ENCODE results near the gene DIP2C.
"Not testable (repeated sequence)": the region's sequence is repeated elsewhere in the genome, so short reads cannot be mapped to it uniquely, and the experiment has no call there.

The DIP2C gene

GRCh38 chr10:479706-480497 is 209.6 kb downstream of the DIP2C start:
- DNase-seq (ENCODE audit: low read depth): not testable (repeated sequence)

- no peak for DNase-seq (ENCODE audit: low read depth)
Observed at GRCh38 chr10:478471-479245, 210.8 kb downstream of the DIP2C start.

GRCh38 chr10:477620-478019 is 211.8 kb downstream of the DIP2C start:
- DNase-seq (ENCODE audit: low read depth): no peak

DNA sequence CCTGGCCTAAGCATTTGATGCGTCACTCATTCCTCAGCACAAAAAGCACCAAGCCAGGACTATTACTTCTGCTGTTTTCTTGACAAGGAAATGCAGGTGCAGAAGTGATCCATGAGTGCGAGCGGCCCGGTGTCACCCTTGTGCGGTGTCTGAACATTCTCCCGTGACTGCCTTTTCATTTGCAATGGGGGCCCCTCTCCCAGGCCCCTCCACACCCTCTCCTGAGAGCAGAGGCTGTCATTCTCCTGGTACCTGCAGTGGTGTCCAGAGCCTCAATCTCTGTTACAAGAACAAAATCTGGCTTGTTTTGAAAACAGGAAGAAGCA is 213.1 kb downstream of the DIP2C start:
- DNase-seq (ENCODE audit: low read depth): no peak

- no peak for DNase-seq (ENCODE audit: low read depth)
Observed at GRCh38 chr10:475709-476454, 213.6 kb downstream of the DIP2C start.

- DNase-seq (ENCODE audit: low read depth): no peak
Observed at GRCh38 chr10:474946-475345, 214.5 kb downstream of the DIP2C start.

DNA sequence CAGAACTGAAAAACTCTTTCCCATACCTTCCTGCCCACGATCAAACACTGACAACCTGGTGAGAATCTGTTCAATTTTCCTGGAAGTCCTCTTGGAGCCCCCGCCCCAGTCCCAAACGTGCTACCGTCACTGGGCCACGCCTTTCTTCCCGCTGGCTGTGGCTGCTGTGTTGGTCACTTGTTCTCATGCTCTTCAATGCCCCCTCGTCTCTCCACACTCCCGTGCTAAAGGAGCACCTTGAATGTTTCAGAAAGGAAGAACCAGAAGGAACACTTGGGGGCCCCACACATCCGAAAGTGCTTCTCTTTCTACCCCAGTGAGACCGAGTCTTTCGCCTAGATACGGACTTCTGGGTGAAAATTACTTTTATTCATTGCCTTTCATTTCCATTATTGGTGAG is 215.1 kb downstream of the DIP2C start:
- no peak for DNase-seq (ENCODE audit: low read depth)

DNA sequence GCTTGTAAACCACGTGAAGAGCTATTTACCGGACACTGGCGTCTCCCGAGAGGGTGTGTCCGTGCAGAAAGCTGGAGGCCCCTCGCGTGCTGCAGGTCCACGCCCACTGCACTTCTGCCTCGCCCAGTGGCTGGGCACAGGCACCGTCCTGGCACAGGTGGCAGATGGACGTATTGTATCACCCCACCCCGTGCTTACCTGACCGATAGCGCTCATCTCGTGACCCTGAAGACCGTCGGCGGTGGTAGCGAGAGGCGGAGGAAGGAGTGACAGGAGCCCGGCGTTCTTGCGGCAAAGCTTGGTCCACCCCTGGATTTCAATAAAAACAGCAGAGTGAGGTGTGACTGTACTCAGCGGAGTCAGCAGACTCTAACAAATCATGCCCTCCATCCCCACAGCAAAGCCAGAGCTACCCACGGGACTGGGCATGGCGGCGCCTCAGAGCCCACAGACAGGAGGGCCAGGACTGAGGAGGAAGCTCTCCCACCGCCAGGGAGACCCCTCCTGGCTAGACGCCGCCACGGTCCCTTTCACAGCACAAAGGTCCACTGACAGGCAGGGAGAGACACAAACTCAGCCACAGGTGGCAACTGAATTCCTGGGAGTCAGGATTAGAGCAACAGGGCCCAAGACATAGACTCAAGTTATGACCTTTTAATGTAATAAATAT is 217.1 kb downstream of the DIP2C start:
- no peak for DNase-seq (ENCODE audit: low read depth)

- peak; percentile 24 for DNase-seq (ENCODE audit: low read depth)
Observed at GRCh38 chr10:470339-471003, 219.0 kb downstream of the DIP2C start.

DNA sequence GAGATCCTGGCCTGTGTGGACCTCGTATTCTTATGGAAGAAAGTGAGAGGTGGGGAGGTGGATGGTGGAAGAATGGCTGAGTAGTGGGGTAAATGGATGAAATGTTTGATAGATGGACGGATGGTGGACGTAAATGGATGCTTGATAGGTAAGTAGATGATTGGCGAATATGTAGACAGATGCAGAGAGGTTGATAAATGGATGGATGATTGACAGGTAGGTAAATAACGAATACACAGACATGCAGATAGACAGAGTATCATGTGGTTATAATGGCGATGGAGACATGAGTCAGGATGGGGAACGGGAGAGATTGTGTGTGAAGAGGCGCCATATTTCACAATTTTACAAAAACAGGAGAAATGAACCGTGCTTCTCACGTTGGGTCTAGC is 219.5 kb downstream of the DIP2C start:
- no peak for DNase-seq (ENCODE audit: low read depth)

- DNase-seq (ENCODE audit: low read depth): no peak
Observed at GRCh38 chr10:459743-460142, 229.7 kb downstream of the DIP2C start.

GRCh38 chr10:458421-458851 is 231.0 kb downstream of the DIP2C start:
- DNase-seq (ENCODE audit: low read depth): no peak

DNA sequence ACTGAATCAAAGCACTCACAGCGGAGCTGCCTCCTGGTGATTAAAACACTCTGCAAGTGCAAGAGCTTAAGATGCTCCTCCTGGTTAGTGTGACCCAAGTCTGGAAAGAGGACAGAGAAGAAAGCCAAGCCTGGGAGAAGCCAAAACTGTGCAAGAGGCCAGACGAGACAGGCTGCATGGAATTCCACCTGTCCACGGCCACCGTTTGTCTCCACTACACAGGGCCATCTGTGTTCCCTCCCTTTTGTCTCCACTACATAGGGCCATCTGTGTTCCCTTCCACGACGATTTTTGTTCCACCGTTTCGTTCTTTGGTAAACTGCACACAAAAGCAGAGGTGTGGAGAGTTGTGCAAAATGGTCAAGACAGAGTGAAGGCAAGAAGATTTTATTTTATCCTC is 233.0 kb downstream of the DIP2C start:
- DNase-seq (ENCODE audit: low read depth): no peak

GRCh38 chr10:454860-455259 is 234.6 kb downstream of the DIP2C start:
- DNase-seq (ENCODE audit: low read depth): no peak

DNA sequence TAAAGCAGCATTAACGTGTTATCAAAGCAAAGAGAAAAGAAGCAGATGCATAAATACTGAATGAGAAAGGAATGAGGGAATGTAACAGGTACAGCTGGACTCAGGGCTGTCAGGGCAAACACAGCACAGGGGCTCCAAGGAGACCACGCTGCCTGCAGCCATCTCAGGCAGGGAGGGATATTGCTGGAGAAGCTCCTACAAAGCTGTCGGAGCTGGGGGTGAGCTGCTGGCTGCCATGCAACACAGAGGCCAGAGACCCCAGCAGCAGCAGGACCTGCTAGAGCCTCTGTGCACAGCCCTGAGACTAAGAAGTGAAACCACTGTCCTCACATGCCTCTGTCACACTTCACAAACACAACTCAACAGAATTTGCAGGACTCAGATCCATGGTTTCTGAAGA is 235.8 kb downstream of the DIP2C start:
- no peak for DNase-seq (ENCODE audit: low read depth)

DNA sequence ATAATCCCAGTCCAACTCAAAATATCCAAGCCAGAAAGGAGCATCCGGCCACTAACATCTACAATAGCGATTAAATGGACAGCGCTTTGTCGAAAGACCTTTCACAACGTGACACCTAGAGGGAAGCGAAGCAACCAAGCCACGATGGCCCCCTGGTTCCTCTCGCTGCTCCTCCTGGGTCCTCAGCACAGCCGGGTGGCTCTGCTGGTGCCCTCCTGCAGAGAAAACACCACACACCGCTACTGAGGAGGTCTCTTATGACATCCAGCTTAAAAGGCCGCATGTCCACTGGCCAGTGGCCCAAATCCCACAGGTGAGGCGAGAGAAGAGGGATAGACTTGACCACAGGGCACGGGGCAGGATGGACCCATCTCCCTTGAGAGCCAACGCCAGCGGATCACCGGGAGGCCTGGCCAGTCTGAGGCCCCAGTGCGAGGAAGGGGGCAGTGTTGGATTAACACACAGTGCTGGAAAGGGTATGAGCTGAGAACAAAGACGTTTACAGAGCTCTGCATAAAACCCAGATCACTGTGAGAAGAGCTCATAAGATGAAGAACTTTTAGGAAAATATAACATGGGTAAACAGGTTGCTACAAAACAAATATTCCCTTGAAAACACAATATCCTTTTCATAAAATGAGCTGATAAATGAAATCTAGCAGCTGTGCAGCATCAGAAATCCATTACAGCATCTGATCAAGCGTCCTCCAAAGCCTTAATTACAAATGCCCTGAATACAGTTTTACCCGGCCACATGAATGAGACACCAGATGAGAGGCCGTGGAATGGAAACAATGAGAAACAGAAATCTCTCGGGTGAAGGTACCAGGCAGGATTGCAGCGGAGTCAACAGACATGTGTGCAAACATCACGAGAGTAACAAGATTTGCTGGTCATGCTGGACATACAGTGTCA is 236.7 kb downstream of the DIP2C start:
- DNase-seq (ENCODE audit: low read depth): no peak

DNA sequence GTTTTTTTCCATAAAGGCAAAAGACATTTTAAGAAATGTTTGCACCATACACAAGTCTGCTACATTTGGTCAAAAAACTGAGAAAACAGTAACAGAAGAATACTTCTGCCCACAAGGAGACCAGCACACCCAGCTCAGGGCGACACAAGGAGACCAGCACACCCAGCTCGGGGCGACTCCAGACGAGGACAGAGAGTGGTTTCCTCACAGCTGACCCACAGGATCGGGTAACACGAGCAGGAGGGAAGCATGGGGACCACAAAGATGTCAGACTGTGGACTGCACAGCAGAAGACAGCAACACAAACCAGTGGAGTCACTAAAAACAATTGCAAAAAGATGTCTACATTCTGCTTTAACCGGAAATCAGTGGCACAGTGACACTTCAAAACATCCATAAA is 237.6 kb downstream of the DIP2C start:
- DNase-seq (ENCODE audit: low read depth): no peak

- DNase-seq (ENCODE audit: low read depth): peak; percentile 31
Observed at GRCh38 chr10:451021-451471, 238.4 kb downstream of the DIP2C start.

GRCh38 chr10:450463-450862 is 239.0 kb downstream of the DIP2C start:
- DNase-seq (ENCODE audit: low read depth): no peak

GRCh38 chr10:449331-449730 is 240.1 kb downstream of the DIP2C start:
- DNase-seq (ENCODE audit: low read depth): not testable (repeated sequence)

DNA sequence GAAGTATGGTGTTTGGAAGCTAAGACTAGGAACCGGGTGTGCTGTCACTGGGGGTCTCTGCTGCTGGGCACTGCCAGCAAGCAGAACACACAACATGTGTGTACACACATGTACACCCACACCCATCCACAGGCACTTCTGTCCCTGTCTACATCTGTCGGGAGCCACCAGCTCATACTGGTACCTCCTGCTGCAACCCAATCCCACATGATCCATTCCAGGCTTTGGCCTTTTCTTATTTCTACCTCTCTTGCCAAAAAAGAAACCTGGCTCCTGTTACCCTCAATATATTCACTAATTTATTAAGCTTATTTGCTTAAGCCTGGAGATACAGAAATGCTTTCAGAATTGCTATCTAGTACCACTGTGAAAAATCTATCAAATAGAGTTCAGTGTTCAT is 246.0 kb downstream of the DIP2C start:
- DNase-seq (ENCODE audit: low read depth): no peak

Measured in stimulated activated CD8-positive, alpha-beta memory T cell treated with anti-CD3 and anti-CD28 coated beads, Interleukin-12 subunit alpha, Interleukin-12 subunit beta, amount 100 ng/mL, for 1 hour (primary cell).